ENCODE measurements around the gene ENOX1.

The ENOX1 gene

DNA sequence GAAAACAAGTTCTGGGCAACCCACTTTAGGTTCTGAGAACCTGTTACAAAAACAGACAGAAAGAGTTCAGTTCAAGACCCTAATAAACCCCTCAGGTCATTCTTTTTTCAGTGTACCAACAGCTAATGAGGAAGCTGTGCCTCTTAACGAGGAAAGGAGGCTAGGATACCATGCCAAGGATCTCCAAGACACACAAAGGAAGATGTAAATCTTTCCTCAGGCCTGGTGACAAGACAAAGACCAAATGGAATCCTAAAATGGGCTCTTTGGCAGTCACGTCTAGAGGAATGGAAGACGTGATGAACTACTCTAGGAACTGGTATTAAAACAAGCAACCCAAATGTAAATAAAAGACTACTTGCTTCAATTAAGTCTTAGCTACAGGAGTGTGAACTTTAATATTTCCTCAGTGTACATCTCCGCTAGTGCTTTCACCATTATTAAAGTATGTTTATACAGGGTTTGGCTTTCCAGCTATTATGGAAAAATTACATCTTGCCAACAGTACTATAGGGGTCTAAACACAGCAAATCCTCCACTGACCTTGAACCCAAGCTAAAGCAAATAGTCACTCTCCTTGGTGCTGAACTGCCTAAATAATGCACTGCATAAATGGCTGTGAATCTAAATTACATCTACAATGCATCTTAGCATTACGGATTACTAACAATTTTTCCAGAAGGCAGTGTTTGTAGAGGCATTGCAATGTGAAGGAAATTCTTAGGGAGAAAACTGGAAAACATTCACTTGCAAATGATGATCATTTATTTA is 42.3 kb downstream of the ENOX1 start:
- no peak for DNase-seq (ENCODE audit: low read depth in 1 of 2, low spot score in 1 of 2)

DNA sequence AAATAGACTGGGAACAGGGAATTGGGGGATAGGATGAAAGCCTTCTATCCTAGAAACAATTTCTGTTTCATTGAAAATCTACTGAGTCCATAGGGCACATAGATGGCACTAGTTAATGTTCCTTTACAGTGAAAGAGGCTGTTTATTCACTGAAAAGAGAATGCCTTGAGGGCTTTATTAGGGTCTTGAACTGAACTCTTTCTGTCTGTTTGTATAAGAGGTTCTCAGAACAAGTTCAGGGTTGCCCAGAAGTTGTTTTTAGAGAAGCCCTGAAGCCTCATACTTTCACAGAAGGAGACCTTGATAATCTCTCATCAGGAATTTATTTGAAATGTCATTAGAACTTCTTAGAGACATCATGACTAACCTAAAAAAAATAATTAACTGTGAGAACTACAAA is 43.9 kb downstream of the ENOX1 start:
- no peak for DNase-seq (ENCODE audit: low read depth in 1 of 2, low spot score in 1 of 2)

DNA sequence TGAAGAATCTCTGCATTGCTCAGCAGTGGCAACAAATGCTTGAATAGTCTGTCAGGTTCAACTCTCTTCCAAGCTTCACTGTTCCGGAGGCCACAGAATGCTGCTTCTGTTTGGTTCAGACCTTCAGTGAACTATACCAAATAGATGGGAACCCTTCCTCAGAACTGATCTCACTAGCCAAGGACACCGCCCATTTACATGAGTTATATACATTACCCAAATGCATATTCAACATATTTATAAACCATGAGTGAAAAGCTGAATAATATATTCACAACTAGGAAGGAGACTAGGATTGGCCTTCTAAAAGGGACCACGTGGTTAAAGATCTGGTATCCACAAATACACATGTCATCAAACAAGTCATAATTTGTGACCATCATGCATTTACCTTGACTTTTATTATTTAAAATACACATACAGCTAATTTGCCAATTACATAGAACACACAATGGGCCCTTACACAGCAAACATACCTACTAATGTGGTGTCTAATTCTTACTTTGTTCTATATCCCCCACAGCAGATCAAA is 49.3 kb downstream of the ENOX1 start:
- no peak for DNase-seq (ENCODE audit: low read depth in 1 of 2, low spot score in 1 of 2)

DNA sequence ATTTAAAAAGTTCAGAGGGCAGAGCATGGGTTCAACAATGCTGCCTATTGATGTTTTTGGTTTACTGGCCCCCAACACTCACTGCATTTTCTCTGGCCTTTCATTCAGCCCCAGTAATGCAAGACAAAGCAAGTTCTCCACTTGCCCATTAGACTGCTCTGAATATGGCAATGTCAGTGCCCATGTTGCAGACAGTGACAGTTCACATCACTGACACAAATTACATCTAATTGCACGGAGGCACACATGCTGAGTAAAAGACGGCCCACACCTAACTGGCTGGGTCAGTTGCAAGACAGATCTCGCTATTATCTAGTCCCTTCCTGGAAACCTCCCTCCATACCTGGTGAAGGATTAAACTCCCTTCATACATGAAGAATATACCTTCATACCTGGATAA is 54.0 kb downstream of the ENOX1 start:
- no peak for DNase-seq (ENCODE audit: low read depth in 1 of 2, low spot score in 1 of 2)

DNA sequence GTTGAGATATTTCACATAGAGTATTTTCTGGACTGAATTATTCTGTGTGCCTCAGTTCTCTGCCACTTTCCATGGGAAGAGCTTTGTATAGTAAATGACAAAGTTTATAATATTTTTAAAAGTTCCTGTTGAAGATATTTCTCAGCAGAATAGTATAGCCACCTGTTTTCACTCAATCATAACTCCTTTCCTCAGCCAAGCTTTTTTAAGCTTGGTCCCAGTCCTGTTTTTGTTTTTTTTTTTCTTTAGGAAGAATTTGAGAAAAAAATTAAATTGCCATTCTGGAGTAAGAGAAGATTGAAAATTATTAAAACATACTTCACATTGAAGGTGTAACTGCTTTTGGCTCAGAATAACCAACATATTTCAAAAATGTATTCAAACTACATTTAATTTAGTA is 55.5 kb downstream of the ENOX1 start:
- DNase-seq (ENCODE audit: low read depth in 1 of 2, low spot score in 1 of 2): no peak

DNA sequence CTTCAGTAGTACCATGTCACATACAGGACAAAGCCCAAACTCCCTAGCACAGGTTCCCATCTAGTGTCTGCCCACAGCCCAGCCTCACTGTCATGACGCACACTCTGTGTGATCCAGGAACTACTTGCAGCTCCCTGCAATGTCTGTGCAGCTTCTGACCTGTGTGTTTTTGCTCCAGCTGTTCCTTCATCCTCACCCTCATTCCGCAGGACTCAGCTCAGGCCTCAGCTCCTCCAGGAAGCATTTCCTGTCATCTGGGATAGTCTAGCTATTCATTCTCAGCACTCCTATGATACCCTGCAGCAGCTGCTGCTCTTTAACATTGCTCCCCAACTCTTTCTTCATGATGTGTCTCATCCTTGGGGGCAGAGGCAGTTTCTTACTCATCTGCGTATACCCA is 56.1 kb downstream of the ENOX1 start:
- no peak for DNase-seq (ENCODE audit: low read depth in 1 of 2, low spot score in 1 of 2)

DNA sequence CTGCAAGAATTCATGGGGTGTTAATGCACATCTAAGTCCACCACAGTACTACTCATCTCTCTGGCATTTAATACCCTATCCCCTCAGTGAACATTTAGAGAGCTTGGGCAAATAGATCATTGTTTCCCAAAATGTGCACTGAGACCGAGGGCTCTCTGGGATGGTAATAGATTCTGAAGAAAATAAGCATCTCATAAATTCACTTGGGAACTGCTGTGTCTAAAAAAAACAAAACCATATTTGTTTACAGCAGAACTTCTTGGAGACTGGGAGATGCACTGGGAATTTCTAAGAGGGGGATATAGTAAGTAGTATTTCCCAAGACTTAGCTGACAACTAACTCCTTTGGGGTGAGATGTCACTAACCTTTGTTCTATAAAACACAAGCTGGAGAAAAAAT is 58.4 kb downstream of the ENOX1 start:
- DNase-seq (ENCODE audit: low read depth in 1 of 2, low spot score in 1 of 2): no peak

DNA sequence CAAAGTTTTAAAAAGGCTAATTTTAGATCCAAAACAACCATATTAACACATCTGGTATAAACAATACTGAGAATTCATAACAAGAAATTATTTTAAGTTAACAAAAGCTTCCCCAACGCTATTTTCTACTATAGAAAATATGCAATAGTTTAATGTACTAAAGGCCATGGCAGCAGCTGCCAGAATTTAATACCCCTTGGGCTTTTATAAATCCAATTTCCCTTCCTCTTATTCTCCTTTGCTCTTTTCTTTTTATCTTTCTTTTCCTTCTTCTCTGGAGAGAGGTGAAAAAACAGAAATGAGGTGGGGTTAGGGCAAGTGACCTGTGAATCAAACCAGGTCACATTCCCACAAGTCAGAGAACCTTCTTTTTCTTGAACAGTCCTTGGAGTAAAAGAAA is 58.9 kb downstream of the ENOX1 start:
- no peak for DNase-seq (ENCODE audit: low read depth in 1 of 2, low spot score in 1 of 2)

DNA sequence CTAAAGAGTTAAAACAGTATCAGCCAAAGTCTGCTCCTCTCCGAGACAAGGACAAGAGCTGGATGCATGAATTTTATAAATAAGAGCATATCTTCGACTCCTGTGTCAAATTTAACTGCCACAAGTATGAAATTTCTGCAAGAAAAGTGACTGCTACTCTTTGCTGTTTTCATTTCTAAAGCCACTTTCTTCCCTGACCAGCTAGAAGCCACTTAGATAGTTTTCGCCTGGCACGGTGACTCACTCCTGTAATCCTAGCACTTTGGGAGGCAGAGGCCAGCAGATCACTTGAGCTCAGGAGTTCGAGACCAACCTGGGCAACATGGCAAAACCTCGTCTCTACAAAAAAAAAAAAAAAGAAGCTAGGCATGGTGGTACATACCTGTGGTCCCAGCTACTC is 61.3 kb downstream of the ENOX1 start:
- DNase-seq (ENCODE audit: low read depth in 1 of 2, low spot score in 1 of 2): no peak

DNA sequence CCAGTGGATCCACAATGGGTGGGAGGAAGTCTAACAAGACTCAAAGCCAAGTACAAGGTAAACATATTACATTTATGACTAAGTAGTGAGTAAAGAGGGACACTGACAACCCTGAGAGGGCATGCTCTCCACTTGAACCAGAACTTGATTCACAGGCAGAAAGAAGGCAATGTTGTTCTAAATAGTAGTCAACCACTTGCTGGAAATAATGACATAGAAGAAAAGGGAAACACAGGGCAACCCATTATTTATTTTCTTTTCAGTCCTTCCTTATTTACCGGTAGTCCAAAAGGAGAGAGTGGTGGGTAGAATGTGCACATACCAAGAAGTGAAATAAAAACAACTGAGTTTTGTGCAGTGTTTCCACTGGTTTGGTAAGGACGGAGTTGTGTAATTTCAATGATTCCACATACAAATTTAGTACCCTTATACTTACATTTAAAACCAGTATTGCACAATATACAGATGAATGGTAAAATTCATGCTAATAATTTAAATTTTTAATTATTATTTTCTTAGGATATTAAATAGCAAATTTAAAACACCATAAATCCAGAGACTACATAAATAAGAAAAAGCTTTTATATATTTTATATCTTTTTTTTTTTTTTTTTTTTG is 65.9 kb downstream of the ENOX1 start:
- DNase-seq (ENCODE audit: low read depth in 1 of 2, low spot score in 1 of 2): no peak

DNA sequence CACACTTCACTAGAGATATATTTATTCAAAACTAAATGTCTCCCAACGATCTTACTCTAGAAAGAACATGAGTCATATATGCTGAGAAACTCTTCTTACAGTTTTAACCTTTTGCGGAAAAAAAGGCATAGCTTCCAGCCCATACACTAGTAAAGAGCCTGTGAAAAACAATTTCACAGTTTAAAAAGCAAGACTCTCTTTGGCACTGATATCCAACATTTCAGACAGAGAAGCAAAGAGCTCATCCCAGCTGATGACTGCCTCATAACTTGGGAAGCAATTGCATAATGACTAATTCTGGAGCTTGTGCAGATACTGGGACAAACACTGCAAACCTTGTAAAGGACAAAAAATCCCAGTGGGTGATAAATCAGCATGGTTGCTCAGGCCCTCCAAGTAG is 88.0 kb downstream of the ENOX1 start:
- DNase-seq (ENCODE audit: low read depth in 1 of 2, low spot score in 1 of 2): no peak

DNA sequence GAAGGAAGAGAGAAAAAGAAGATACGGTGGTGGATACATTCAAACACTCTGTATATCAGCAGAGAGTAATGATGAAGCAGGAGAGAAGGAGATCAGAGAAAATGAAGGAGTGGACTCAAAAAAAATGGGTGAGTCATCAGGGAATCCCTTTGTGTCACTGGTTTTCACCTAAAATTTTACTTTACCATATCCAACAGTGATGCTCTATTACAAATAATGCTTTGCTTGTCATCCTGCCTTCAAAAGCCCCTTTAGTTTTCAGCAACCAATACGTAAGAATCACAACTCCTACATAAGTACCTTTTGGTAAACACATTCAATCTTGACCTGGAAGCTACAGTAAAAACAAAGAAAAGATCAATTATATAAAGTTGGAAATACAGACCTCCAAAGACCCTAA is 88.8 kb downstream of the ENOX1 start:
- no peak for DNase-seq (ENCODE audit: low read depth in 1 of 2, low spot score in 1 of 2)

DNA sequence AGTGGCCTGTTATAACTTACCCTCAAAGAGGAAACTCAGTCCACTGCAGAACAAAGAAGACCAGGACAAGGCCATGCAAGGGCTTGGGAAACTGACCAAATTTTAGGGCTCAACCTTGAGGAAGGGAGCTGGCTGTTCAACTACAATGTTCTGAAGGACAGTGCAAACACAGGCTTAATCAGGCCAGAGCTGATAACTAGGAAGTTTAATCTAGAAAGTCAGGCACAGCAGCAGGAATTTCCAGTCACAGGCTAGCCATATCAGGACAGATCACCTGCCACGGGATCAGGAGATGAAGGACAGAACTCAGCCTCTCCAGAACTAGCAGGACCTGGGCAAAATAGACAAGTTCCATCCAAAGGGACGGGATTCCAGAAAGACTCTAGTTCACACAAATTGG is 89.4 kb downstream of the ENOX1 start:
- DNase-seq (ENCODE audit: low read depth in 1 of 2, low spot score in 1 of 2): no peak

DNA sequence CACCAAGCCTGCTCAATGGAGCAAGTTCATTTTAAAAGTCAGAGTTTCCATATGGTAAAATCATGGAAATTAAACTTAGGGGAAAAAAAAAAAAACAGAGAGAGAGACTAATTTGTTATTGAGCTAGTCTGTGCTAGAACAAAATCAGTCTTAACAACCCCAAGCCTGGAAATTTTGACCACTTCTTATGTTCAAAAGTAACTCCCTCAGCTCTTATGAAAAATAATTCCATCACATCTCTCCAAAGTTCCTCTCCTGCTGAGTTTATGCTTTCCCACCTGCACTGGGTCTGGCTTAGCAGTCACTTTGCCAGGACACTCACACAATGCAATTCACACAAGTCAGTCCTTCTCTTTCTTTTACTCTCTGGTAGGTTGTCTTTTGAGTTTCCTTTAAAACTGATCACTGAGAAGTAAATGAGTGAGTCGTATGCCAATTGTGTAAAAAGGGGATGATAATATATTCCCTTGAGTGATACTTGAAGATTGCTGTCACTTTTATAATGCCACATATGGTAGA is 92.6 kb downstream of the ENOX1 start:
- no peak for DNase-seq (ENCODE audit: low read depth in 1 of 2, low spot score in 1 of 2)

DNA sequence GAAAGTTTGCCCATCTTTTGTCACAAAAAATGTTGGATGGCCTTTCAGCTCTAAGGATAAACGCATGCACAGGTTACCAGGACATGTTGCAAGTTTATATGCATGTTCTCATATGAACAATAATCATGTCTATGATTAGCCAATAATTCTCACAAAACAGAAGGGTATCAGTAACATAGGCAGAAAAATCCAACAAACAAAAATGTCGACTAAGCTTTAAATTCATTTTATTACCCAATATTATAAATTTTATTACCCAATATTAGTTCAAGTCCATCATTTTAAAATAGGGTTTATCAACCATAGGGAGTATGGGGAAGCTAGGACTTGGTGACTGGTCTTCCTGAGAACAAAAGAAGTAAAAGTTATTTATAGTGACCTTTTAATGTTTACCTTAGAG is 93.1 kb downstream of the ENOX1 start:
- DNase-seq (ENCODE audit: low read depth in 1 of 2, low spot score in 1 of 2): no peak

DNA sequence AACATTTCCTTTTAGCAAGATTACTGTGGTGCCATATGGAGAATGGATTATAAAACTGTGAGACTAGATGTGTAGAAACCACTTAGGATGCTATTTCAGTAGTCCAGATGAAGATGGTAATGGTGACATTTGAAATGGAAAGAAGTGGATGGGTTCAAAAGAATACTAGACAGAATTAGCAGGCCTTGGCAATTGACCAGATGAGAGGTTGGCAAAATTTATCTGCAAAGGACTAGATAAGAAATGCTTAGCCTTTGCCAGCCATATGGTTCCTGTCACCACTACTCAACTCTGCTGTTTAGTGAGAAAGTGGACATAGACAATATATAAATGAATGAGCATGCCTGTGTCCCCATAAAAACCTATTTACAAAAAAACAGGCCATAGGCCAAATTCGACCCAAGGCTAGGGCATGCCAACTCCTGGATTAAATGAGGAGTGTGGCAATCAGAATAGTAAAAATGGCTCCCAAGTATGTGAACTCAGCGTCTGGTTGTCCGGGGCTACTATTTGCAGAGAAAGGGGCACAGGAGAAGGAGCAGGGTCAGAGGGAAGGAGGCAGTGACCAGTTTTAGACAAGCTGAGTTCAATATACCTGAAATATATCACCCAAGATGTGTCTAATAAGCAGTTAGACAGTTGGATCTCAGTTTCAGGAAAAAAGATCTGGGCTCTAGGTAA is 98.4 kb downstream of the ENOX1 start:
- no peak for DNase-seq (ENCODE audit: low read depth in 1 of 2, low spot score in 1 of 2)

DNA sequence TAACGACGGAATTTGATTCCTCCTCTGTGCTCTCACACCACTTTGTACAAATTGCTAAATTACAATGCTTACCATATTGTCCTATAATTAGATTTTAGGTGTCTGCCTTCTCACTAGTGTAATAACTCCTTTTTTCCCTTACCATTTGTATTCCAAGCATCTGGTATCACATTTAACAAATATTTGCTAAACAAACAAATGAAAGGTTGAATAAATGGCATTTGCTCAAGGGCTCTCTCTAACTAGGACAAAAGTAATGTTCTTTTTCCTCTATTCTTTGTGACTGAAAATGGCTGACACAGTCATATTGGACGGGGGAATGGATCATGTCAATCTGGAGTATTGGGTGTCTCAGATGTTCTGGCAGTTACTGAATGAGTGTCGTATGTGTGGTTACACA is 99.7 kb downstream of the ENOX1 start:
- no peak for DNase-seq (ENCODE audit: low read depth in 1 of 2, low spot score in 1 of 2)

DNA sequence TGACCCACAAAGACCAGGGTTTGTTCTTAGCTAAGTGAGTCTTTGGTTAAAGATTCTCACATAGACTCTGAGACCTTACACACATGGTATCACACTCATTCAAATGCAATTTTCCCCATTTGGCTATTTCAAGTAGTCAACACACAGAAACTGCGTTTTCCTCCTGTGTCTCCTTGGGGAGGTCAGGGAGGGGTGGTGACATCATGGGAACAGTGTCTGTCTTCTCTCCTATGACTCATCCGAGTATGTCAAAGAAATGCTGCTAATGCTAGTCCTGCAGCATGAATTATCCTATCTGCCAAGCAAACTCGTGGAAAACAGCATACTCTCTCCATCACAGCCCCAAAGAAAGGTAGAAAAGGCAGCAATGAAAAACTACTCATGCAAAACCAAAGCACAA is 100.2 kb downstream of the ENOX1 start:
- no peak for DNase-seq (ENCODE audit: low read depth in 1 of 2, low spot score in 1 of 2)

DNA sequence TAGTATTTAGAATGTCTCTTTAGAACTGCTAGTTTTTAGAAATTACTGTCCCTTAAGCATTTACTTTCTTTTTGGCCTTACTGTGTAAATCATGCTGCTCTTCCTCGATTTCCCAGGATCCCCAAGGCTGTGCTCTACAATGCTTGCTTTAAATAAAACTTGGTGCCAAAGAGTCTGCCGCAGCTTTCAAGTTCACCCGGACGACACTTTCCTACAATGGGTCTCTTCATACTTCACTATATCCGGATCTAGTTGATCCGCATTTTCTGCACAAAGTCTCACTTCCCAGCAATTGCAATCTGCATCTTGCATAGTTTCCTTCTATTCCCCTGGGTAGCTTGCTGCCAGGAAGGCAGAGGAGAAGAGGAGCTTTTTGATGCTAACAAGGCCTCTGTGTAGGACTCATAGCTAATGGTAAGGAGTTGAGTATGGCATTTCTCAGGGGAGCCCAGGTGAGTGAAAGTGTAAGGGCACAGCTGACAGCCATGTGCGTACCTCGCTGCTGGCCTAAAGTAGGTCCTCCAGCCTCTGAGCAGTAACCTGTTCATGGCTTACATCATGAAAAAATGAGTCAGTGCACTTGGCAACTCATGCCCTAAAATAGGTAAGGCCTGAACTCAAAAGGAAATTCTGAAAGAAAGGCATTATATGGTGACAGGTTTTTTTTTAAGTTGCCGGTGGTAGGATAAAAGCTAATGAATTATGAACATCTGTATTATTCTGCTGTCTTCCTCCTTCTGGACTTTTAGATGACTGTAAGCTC is 101.6 kb downstream of the ENOX1 start:
- DNase-seq (ENCODE audit: low read depth in 1 of 2, low spot score in 1 of 2): no peak

DNA sequence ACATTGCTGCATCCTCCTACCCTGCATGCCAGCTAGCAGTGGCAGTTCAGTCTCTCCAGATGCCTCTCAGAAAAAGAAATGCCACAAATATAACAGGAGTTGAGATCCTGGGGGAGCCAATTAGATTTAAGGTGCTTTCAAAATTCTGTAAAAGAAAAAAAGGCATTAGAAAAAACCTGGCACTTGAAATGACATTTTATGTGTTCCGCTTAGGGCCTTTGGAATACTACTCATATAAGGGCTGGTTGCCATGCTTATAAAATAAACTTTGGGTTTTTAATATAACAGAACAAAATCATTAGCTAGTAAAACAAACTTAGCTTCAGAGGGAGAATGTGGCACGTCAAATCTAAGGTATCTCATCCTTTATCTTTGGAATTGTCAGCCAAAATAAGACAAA is 104.1 kb downstream of the ENOX1 start:
- DNase-seq (ENCODE audit: low read depth in 1 of 2, low spot score in 1 of 2): no peak

DNA sequence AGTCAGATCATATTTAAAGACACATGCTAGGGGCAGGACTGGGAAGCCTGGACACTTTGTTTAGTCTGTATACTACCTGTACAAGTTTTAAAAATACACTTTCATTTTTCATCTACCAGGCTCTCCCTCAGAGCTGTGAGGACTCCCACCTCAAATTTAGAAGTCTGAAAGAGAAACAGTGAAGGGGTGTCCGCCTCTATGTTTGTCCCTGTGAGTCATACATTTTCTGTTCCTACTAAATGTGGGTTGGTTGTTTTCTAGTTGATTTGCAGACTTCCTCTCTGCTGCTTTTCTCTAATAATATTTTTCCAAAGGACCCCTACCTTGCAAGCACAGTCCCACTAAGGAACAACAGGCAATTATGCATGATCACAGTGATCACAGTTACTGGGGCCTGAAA is 110.5 kb downstream of the ENOX1 start:
- no peak for DNase-seq (ENCODE audit: low read depth in 1 of 2, low spot score in 1 of 2)

Data from stimulated activated CD4-positive, alpha-beta T cell treated with anti-CD3 and anti-CD28 coated beads, Interleukin-15, amount 100 ng/mL, for 1 hour (primary cell).